AG09319 (cell line): ENCODE data around the gene MAS1L.

Source experiments
- DNase-seq: peaks from one replicate; pipeline ENCODE4 v3.0.0-alpha.2; 2010; ENCODE audit warnings: low read depth; ENCODE audit errors: extremely low read depth
- TF ChIP-seq, protein P1 (sequence below): IDR thresholded peaks from 2 replicates; pipeline ENCODE4 v1.5.1; 2011; ENCODE audit warnings: low read depth, mild to moderate bottlenecking, inconsistent platforms, low read length, moderate library complexity

Gene MAS1L

DNA sequence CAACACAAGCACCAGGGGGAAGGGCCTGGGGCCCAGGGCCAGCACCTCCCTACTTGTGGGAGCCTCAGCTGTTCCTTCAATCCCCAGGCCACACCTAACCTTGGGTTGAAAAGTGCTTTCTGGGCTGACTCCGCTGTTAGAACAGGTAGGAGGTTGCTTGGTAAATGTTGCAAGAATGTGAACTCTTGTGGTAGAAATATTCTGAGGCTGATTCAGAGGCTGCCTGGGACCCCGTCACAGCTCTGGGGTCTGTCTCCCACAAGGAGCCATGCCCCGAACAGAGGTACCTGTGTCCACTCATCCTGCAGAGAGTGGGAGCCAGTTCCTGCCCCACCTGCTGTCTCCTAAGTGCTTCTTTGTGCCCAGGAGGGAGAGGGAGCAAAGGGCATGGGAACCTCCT, 14.4 kb upstream of the MAS1L start:
- TF ChIP-seq, protein P1, sequence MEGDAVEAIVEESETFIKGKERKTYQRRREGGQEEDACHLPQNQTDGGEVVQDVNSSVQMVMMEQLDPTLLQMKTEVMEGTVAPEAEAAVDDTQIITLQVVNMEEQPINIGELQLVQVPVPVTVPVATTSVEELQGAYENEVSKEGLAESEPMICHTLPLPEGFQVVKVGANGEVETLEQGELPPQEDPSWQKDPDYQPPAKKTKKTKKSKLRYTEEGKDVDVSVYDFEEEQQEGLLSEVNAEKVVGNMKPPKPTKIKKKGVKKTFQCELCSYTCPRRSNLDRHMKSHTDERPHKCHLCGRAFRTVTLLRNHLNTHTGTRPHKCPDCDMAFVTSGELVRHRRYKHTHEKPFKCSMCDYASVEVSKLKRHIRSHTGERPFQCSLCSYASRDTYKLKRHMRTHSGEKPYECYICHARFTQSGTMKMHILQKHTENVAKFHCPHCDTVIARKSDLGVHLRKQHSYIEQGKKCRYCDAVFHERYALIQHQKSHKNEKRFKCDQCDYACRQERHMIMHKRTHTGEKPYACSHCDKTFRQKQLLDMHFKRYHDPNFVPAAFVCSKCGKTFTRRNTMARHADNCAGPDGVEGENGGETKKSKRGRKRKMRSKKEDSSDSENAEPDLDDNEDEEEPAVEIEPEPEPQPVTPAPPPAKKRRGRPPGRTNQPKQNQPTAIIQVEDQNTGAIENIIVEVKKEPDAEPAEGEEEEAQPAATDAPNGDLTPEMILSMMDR: no peak
- DNase-seq: no peak

DNA sequence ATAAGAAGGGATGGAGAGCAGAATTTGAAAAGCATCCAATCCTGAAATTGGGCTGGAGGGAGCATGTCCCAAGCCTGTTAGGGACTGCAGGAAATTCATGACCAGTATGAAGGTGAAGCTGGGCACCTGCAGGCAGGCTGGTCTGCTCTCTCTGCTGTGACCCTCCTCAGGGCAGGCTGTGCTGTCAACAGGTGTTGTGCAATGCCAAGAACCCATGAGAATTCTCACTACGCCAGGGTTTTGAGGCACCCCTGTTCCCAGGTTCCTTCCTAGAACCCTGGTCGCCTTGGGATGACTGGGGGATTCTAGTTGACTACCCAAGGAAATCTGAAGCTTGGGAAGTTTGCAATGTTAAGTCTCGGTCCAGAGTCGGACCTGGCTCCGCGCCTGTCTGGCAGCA, 13.3 kb upstream of the MAS1L start:
- TF ChIP-seq, protein P1: no peak
- DNase-seq: no peak

DNA sequence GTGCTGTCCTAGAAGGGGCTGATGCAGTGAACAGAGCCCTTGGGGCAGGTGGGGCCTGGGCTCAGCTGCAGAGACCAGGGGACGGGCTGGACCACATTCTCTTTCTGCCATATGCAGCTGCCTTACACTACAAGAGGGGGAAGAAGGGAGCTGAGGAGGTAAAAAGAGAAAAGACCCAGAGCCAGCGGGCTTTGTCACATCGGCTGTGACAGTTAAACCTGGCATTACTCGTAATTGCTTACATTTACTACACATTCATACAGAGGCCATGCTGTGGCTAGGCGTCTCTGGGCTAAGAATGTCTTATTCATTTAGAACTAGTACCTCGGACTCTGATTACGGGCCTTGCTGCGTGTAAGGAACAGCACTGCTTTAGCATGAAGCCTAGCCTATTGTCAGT, 12.8 kb upstream of the MAS1L start:
- no peak for DNase-seq
- TF ChIP-seq, protein P1: no peak

DNA sequence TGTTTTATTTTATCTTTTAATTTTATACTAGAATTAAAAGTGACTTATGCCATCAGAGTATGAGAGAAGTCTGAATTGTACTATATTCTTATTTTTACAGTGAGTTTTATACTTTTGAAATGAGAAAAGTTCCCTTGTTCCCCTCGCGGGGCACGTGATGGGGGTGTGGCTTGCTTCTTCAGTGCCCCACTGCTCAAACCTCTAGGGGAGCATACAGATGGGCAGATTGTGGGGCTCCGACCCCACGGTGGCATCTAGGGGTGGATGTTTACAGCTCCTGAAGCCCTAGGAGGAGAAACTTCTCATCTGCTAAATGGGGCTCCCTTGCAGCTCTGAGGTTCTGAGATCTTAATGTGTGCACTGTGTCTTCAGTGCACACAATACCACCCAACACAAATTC, 11.9 kb upstream of the MAS1L start:
- TF ChIP-seq, protein P1: no peak
- DNase-seq: no peak

DNA sequence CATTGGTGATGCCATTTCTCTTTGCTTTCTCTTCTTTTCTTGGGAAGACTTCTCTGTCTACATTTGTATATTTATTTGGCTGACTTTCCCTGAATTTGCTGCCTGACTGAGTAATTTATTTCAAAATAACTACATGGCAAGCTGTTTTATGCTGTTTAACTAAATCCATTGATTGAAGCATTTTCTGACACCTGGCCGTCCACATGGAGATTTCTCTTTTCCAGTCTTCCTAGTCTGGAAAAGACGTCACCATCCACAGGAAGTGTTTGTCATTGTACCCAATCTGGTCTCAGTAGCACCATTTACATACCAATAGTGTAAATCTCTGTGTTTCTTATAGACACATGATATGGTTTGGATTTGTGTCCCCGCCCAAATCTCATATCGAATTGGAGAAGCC, 9.2 kb upstream of the MAS1L start:
- DNase-seq: no peak
- TF ChIP-seq, protein P1: no peak

DNA sequence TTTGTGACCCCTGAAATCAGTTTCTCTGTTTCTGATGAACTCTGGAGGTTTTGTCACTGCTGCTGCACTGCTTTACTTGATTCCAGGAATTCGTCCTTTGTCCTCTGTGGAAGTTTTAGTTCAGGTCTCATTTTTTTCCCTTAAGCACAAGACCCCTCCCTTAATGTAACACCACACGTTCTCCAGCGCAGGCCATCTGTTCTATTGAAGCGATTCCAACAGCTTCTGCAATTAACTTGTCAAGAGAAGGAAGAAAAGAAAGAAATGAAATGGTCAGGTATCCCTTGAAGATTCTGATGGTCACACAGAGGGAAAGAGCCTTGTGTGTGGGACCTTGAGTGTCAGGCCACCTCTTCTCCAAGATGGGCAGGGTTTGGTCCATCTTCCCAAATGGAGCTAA, 7.8 kb upstream of the MAS1L start:
- TF ChIP-seq, protein P1: no peak
- no peak for DNase-seq

DNA sequence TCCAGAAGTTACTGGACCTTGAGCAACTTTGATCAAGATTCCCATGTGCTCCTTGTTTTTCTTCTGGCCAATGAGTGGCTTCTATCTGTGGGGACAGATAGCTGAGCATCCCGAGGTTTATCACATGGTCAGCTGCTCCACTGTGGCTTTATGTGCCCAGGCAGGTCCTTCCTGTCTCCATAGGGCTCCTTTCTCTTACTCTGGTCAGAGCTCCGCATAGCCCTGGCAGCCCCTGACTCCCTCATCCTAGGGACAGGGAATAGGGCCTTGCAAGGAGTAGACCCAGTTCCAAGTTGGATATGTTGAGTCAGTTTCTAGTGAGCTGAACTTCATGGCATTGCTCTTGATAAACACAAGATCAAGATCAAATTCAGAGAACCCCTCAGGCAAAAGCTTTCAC, 6.4 kb upstream of the MAS1L start:
- DNase-seq: no peak
- TF ChIP-seq, protein P1: no peak
